GM23248 (cell line): Measurements from ENCODE around the gene ZNF593. TPM values are rescaled to one million over a fixed set of nuclear protein-coding genes. Genes with fewer than 3 reads are reported as not detected.

Source experiments
- DNase-seq: peaks from one replicate; pipeline ENCODE4 v3.0.0-alpha.2; 2015
- H2AFZ ChIP-seq: fragments of 200-600 bp; sonication (generic); 2 replicates; pipeline ENCODE4 v1.6.1; 2016; ENCODE audit warnings: antibody characterized with exemption
- H3F3A ChIP-seq: fragments of 200-600 bp; sonication (generic); 2 replicates; pipeline ENCODE4 v1.6.1; 2016; ENCODE audit warnings: mild to moderate bottlenecking, antibody characterized with exemption, mixed run types; ENCODE audit not compliant: insufficient read depth
- H3K27ac ChIP-seq: fragments of 200-600 bp; sonication (generic); 2 replicates; pipeline ENCODE4 v1.5.1; 2016; ENCODE audit warnings: mild to moderate bottlenecking
- H3K27me3 ChIP-seq: fragments of 200-600 bp; sonication (generic); replicated peaks from 2 replicates; pipeline ENCODE4 v1.6.1; 2016; ENCODE audit warnings: mild to moderate bottlenecking; ENCODE audit not compliant: insufficient read depth
- H3K36me3 ChIP-seq: fragments of 200-600 bp; sonication (generic); 2 replicates; pipeline ENCODE4 v1.6.1; 2016; ENCODE audit warnings: low read depth, mild to moderate bottlenecking
- H3K4me1 ChIP-seq: fragments of 200-600 bp; sonication (generic); 2 replicates; pipeline ENCODE4 v1.6.1; 2016; ENCODE audit warnings: mild to moderate bottlenecking; ENCODE audit not compliant: insufficient read depth
- H3K4me2 ChIP-seq: fragments of 200-600 bp; sonication (generic); one replicate; pipeline ENCODE4 v1.6.1; 2016; ENCODE audit warnings: mild to moderate bottlenecking; ENCODE audit not compliant: unreplicated experiment
- H3K4me3 ChIP-seq: fragments of 200-600 bp; sonication (generic); 2 replicates; pipeline ENCODE4 v1.5.1; 2016; ENCODE audit warnings: mild to moderate bottlenecking
- H3K79me2 ChIP-seq: fragments of 200-600 bp; sonication (generic); 2 replicates; pipeline ENCODE4 v1.6.1; 2016; ENCODE audit warnings: mild to moderate bottlenecking; ENCODE audit not compliant: insufficient read depth
- H3K9ac ChIP-seq: fragments of 200-600 bp; sonication (generic); 2 replicates; pipeline ENCODE4 v1.6.1; 2016; ENCODE audit warnings: mild to moderate bottlenecking
- H3K9me2 ChIP-seq: fragments of 200-600 bp; sonication (generic); 2 replicates; pipeline ENCODE4 v1.6.1; 2016; ENCODE audit warnings: mixed run types, mild to moderate bottlenecking, moderate library complexity; ENCODE audit not compliant: insufficient read depth
- H3K9me3 ChIP-seq: fragments of 200-600 bp; sonication (generic); one replicate; pipeline ENCODE4 v1.6.1; 2017; ENCODE audit warnings: low read depth
- H4K20me1 ChIP-seq: fragments of 200-600 bp; sonication (generic); 2 replicates; pipeline ENCODE4 v1.6.0; 2016; ENCODE audit not compliant: insufficient read depth
- EZH2 ChIP-seq: fragments of 200-600 bp; sonication (generic); IDR thresholded peaks from 2 replicates; pipeline ENCODE4 v1.6.1; 2018; ENCODE audit warnings: antibody characterized with exemption, mild to moderate bottlenecking; ENCODE audit not compliant: insufficient read depth, poor library complexity, severe bottlenecking
- EZH2phosphoT487 ChIP-seq: fragments of 200-600 bp; sonication (generic); IDR thresholded peaks from 2 replicates; pipeline ENCODE4 v1.6.1; 2018; ENCODE audit warnings: antibody characterized with exemption, moderate library complexity, mild to moderate bottlenecking, low read depth; ENCODE audit not compliant: insufficient read depth
- WGBS, 2 experiments: methylation state at CpG; one replicate each; pipeline ENCODE4 v1.1.6; 2015 to 2017; ENCODE audit warnings: low lambda C conversion rate in 2 of 2, low coverage in 1 of 2; ENCODE audit errors: missing lambda C conversion rate in 2 of 2; 5-methylcytosine and 5-hydroxymethylcytosine counted together
- in situ Hi-C: fragments of 300-500 bp; cut with MboI; formaldehyde crosslinking; loops from 2 replicates; pipeline ENCODE4 v1.15.0; 2020
- polyA plus RNA-seq: library from polyadenylated mRNA; unstranded; fragments of >200 nt; fragmentation: Nextera tagmentation; extraction: Ambion mirVana; gene quantifications from 2 replicates; pipeline ENCODE4 v1.2.1, GENCODE V29; 2016
- total RNA-seq: library from RNA; depleted of rRNA; stranded (reverse); fragments of >200 nt; shearing (Covaris generic); gene quantifications from 2 replicates; pipeline ENCODE4 v1.2.3, GENCODE V29; 2014

The ZNF593 gene
- total and polyA plus RNA-seq, 2 experiments from 2014 or later, result 25.0 to 61.2 TPM

- Histone ChIP-seq H3K4me2 (no peak within 1 kb of the TSS), H2AFZ (no peak within 1 kb of the TSS), H3K9ac (no peak within 1 kb of the TSS), H3K36me3 (no peaks in the 10 kb centered on the region), H4K20me1 (no peaks in the 10 kb centered on the region), H3K4me3 (no peak within 1 kb of the TSS), H3K4me1 (no peaks in the 10 kb centered on the region), H3K9me2 (no peaks in the 10 kb centered on the region), H3K27ac (no peak within 1 kb of the TSS), H3K27me3 (peaks cover 12% of the 10 kb centered on the region; the same call in 1 of the 2 replicates), H3K79me2 (no peaks in the 10 kb centered on the region), H3K9me3 (no peaks in the 10 kb centered on the region), H3F3A (no peaks in the 10 kb centered on the region)
- TF ChIP-seq EZH2phosphoT487 (no peak), EZH2 (no peak)
- in situ Hi-C loops, result no loop called here
- DNase-seq, result peak; percentile 25
- 42 to 52% methylated on average over 12 to 15 of the region's 16 CpGs for WGBS, 2 experiments
Observed at GRCh38 chr1:26190373-26190987, 20.8 kb downstream of the ZNF593 start, which contains the start of gene CATSPER4. Gene CATSPER4, plus strand, starts transcription at chr1:26190602. Its CDS starts 26 bp downstream, at chr1:26190628.

GRCh38 chr1:26191739-26192138 is 22.0 kb downstream of the ZNF593 start:
- TF ChIP-seq EZH2 (no peak), EZH2phosphoT487 (no peak)
- Histone ChIP-seq H4K20me1 (no peaks in the 10 kb centered on the region), H3K79me2 (no peaks in the 10 kb centered on the region), H2AFZ (no peak overlapping the region), H3K27me3 (peaks cover 12% of the 10 kb centered on the region; the same call in 1 of the 2 replicates), H3K36me3 (no peaks in the 10 kb centered on the region), H3K9ac (no peak overlapping the region), H3K9me3 (no peaks in the 10 kb centered on the region), H3K4me2 (no peak overlapping the region), H3F3A (no peaks in the 10 kb centered on the region), H3K9me2 (no peaks in the 10 kb centered on the region), H3K4me3 (no peak overlapping the region), H3K27ac (no peak overlapping the region), H3K4me1 (no peaks in the 10 kb centered on the region)
- in situ Hi-C loops, result no loop called here
- WGBS, 2 experiments, result 41 to 52% methylated on average over 3 of the region's 3 CpGs
- no peak for DNase-seq

GRCh38 chr1:26195805-26196204 is 26.1 kb downstream of the ZNF593 start:
- Histone ChIP-seq H3K4me3 (no peak overlapping the region), H3K4me1 (peaks cover under 1% of the 10 kb centered on the region; the same call in 1 of the 2 replicates), H4K20me1 (no peaks in the 10 kb centered on the region), H3K79me2 (no peaks in the 10 kb centered on the region), H3K27ac (no peak overlapping the region), H3K36me3 (no peaks in the 10 kb centered on the region), H3K9me2 (no peaks in the 10 kb centered on the region), H3K4me2 (no peak overlapping the region), H3K9ac (no peak overlapping the region), H3K27me3 (peaks cover 12% of the 10 kb centered on the region; the same call in 1 of the 2 replicates), H2AFZ (no peak overlapping the region), H3K9me3 (no peaks in the 10 kb centered on the region), H3F3A (no peaks in the 10 kb centered on the region)
- TF ChIP-seq EZH2phosphoT487 (no peak), EZH2 (no peak)
- WGBS, 2 experiments, result 61 to 66% methylated on average over 3 of the region's 3 CpGs
- in situ Hi-C loops, result no loop called here
- DNase-seq, result no peak

GRCh38 chr1:26197301-26197700 is 27.6 kb downstream of the ZNF593 start:
- Histone ChIP-seq H3K9ac (no peak overlapping the region), H3K27ac (no peak overlapping the region), H3K4me2 (no peak overlapping the region), H3K79me2 (no peaks in the 10 kb centered on the region), H3F3A (no peaks in the 10 kb centered on the region), H3K36me3 (no peaks in the 10 kb centered on the region), H3K4me3 (no peak overlapping the region), H3K4me1 (peaks cover 6% of the 10 kb centered on the region; the same call in 1 of the 2 replicates), H3K9me2 (no peaks in the 10 kb centered on the region), H3K9me3 (no peaks in the 10 kb centered on the region), H2AFZ (no peak overlapping the region), H3K27me3 (peaks cover 12% of the 10 kb centered on the region; the same call in 1 of the 2 replicates), H4K20me1 (no peaks in the 10 kb centered on the region)
- no peak for TF ChIP-seq EZH2phosphoT487
- TF ChIP-seq EZH2, result no peak
- 58 to 81% methylated on average over 3 of the region's 3 CpGs for WGBS, 2 experiments
- in situ Hi-C loops, result no loop called here
- no peak for DNase-seq
